ENCODE measurements around the gene WDR59. TPM values are rescaled to one million over a fixed set of nuclear protein-coding genes. Genes with fewer than 3 reads are reported as not detected.
"Not testable (repeated sequence)": the region's sequence is repeated elsewhere in the genome, so short reads cannot be mapped to it uniquely, and the experiment has no call there.

WDR59 gene
- total and polyA plus RNA-seq, 3 donors from 2014 or later: 47.6 to 73.8 (median 55.0) TPM

DNA sequence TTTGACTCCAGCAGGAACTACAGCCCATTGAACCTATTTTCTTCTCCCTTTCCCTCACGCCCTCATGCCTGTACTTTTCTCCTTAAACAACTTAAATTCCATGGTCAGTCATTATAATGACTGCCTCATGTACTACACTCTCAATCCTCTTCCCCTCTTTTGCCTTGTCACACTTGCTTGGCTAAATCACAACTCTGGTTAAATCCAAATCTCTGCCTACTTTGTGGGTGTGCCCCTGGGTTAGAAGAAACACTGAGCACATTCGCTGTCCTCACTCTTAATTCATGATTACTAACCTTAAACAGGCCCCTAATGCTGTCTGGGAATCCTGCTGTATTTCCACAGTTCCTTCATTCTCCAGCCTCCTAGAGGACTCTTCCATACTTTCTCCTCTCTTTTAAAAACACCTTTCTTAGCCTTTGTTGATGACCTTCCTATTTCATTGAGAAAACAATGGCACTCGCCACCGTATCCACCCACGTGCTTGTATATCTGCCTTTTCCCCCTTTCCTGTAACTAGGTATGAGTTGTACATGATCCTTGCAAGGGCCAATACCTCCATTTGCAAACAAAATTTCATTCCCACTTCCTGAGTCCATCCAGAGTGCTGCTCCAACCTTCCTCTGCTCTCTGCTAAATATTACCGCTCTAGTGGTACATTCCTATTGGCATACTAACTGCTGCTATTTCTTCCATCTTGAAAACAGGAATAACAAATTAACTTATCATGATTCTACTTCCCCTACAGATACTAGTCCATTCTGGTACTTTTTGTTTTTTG lies 42.8 kb upstream of the WDR59 start:
- Histone ChIP-seq H3K4me3 (no peak overlapping the region), H3K27ac (no peak overlapping the region), H3K9me3 (no peaks in the 10 kb centered on the region), H3K4me1 (peaks cover 10% of the 10 kb centered on the region), H3K36me3 (ENCODE audit: low read depth, missing control alignments) (no peaks in the 10 kb centered on the region), H3K27me3 (no peaks in the 10 kb centered on the region)
- no peak for DNase-seq
- TF ChIP-seq CTCF (IDR thresholded peaks at IDR 0.05) (no peak), POLR2A (IDR thresholded peaks at IDR 0.05) (no peak)
- intact Hi-C loops (cut with DNase I; ENCODE audit: low total_unique reads): no loop called here
- 89 to 94% methylated on average over 6 of the region's 6 CpGs for WGBS, 2 donors

DNA sequence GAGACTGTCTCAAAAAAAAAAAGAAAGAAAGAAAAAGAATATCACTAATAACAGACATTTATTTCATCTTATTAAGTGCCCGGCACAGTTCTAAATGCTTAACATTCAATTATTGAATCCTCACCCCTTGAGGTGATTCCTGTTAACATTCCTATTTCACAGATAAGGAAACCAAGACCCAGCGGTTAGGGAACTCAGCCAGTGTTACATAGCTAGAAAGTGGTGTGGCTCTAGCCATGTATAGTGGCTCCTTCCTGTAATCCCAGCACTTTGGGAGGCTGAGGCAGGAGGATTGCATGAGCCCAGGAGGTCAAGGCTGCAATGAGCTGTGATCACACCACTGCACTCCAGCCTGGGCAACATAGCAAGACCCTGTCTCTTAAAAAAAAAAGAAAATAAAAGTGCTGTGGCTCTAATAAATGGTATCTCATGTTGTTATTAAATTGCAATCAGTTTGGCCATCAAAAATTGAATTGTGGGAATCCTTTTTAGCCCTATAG lies 42.0 kb upstream of the WDR59 start:
- no peaks in the 10 kb centered on the region for H3K36me3 ChIP-seq (ENCODE audit: low read depth, missing control alignments)
- H3K27ac ChIP-seq: peak overlapping the region in 1 of 2 donors; percentile 68
- peaks cover 10% of the 10 kb centered on the region for H3K4me1 ChIP-seq
- no peak overlapping the region for H3K4me3 ChIP-seq
- intact Hi-C loops (cut with DNase I; ENCODE audit: low total_unique reads): no loop called here
- H3K27me3 ChIP-seq: no peaks in the 10 kb centered on the region
- no peak for DNase-seq
- H3K9me3 ChIP-seq: no peaks in the 10 kb centered on the region
- TF ChIP-seq CTCF (IDR thresholded peaks at IDR 0.05) (no peak), POLR2A (IDR thresholded peaks at IDR 0.05) (no peak)
- 85 to 95% methylated on average over 2 of the region's 2 CpGs for WGBS, 2 donors

- H3K9me3 ChIP-seq; H3K36me3 ChIP-seq (ENCODE audit: low read depth, missing control alignments); DNase-seq; H3K4me1 ChIP-seq; H3K4me3 ChIP-seq; H3K27me3 ChIP-seq; intact Hi-C loops (cut with DNase I; ENCODE audit: low total_unique reads): not testable (repeated sequence)
- H3K27ac ChIP-seq: peak overlapping the region in 1 of 2 donors; percentile 68
- 65 to 71% methylated on average over 10 of the region's 10 CpGs for WGBS, 2 donors
Observed at GRCh38 chr16:75026239-75026891, 41.4 kb upstream of the WDR59 start.

DNA sequence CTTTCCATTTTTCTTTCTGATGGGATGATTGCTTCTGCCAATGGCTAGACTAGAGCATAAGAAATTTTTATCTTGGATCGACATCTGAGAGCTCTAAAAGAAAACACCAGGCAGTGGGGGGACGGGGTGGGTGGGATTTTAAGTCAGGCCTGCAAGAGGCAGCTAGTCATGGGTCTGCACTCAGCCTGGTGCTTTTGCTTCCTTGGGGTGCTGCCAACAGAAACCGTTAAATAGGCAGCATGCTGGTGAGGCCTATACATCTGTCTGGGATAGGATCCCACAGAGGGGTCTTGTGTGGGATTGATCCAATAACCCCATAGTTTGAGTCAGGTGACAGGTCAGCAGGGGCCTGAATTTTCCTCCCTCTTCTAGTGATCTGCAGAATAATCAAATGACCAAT lies 40.8 kb upstream of the WDR59 start:
- intact Hi-C loops (cut with DNase I; ENCODE audit: low total_unique reads): no loop called here

More for the DNA sequence above, 40.8 kb upstream of the WDR59 start:
- Histone ChIP-seq H3K36me3 (ENCODE audit: low read depth, missing control alignments) (no peaks in the 10 kb centered on the region), H3K9me3 (no peaks in the 10 kb centered on the region), H3K27ac (peak overlapping the region in 1 of 2 donors; percentile 68), H3K4me3 (no peak overlapping the region), H3K4me1 (peaks cover 10% of the 10 kb centered on the region), H3K27me3 (no peaks in the 10 kb centered on the region)
- 35 to 70% methylated on average over 3 of the region's 3 CpGs for WGBS, 2 donors
- TF ChIP-seq POLR2A (IDR thresholded peaks at IDR 0.05) (no peak), CTCF (IDR thresholded peaks at IDR 0.05) (no peak)
- no peak for DNase-seq
